Measurements from ENCODE around the gene EEFSEC. TPM values are rescaled to one million over a fixed set of nuclear protein-coding genes. Genes with fewer than 3 reads are reported as not detected.

Gene EEFSEC
- total RNA-seq, 1 experiment from 2014 or later, result 21.3 TPM

- Histone ChIP-seq H2AFZ (no peak overlapping the region), H3K79me2 (ENCODE audit: low read depth) (no peaks in the 10 kb centered on the region), H4K20me1 (ENCODE audit: insufficient read depth) (0 out of 2 replicates have a peak, but pooled peaks cover 3% of the 10 kb centered on the region), H3K4me3 (no peak overlapping the region), H3F3A (ENCODE audit: insufficient read depth, low read depth) (no peaks in the 10 kb centered on the region), H3K27ac (no peak overlapping the region), H3K4me1 (replicated peaks; ENCODE audit: insufficient read depth) (no peaks in the 10 kb centered on the region), H3K9me2 (ENCODE audit: insufficient read depth) (no peaks in the 10 kb centered on the region), H3K27me3 (ENCODE audit: insufficient read depth, low read depth) (no peaks in the 10 kb centered on the region), H3K36me3 (ENCODE audit: low read depth) (no peaks in the 10 kb centered on the region), H3K9me3 (ENCODE audit: insufficient read depth, low read depth) (no peaks in the 10 kb centered on the region), H3K4me2 (no peak overlapping the region)
- CTCF ChIA-PET, result no interaction called here
- intact Hi-C loops (cut with micrococcal nuclease; ENCODE audit: unreplicated experiment), result no loop called here
- BruUV-seq (replicated peaks), result no TSS peak
- DNase-seq, result no peak
- TF ChIP-seq CTCF (conservative IDR thresholded peaks at IDR 0.05) (no peak), EZH2 (IDR thresholded peaks at IDR 0.05; ENCODE audit: low read depth) (no peak)
- POLR2A ChIA-PET (ENCODE audit: unreplicated experiment), result no interaction called here
Observed at GRCh38 chr3:128395046-128395445, 241.8 kb downstream of the EEFSEC start.

GRCh38 chr3:128395500-128396162 is 242.3 kb downstream of the EEFSEC start:
- no peaks in the 10 kb centered on the region for H3K79me2 ChIP-seq (ENCODE audit: low read depth)
- H3K27me3 ChIP-seq (ENCODE audit: insufficient read depth, low read depth), result no peaks in the 10 kb centered on the region
- H3K4me1 ChIP-seq (replicated peaks; ENCODE audit: insufficient read depth), result no peaks in the 10 kb centered on the region
- no peak for TF ChIP-seq EZH2 (IDR thresholded peaks at IDR 0.05; ENCODE audit: low read depth)
- TF ChIP-seq CTCF (conservative IDR thresholded peaks at IDR 0.05), result no peak
- H3K4me2 ChIP-seq, result no peak overlapping the region
- H3K27ac ChIP-seq, result no peak overlapping the region
- BruUV-seq (replicated peaks), result no TSS peak
- CTCF ChIA-PET, result no interaction called here
- H3F3A ChIP-seq (ENCODE audit: insufficient read depth, low read depth), result no peaks in the 10 kb centered on the region
- 0 out of 2 replicates have a peak, but pooled peaks cover 3% of the 10 kb centered on the region for H4K20me1 ChIP-seq (ENCODE audit: insufficient read depth)
- no peaks in the 10 kb centered on the region for H3K9me2 ChIP-seq (ENCODE audit: insufficient read depth)
- no peak overlapping the region for H3K4me3 ChIP-seq
- POLR2A ChIA-PET (ENCODE audit: unreplicated experiment), result no interaction called here
- H3K36me3 ChIP-seq (ENCODE audit: low read depth), result no peaks in the 10 kb centered on the region
- H3K9me3 ChIP-seq (ENCODE audit: insufficient read depth, low read depth), result no peaks in the 10 kb centered on the region
- DNase-seq, result no peak
- H2AFZ ChIP-seq, result no peak overlapping the region
- intact Hi-C loops (cut with micrococcal nuclease; ENCODE audit: unreplicated experiment), result no loop called here

- H3K4me3 ChIP-seq, result no peak overlapping the region
- H3K27me3 ChIP-seq (ENCODE audit: insufficient read depth, low read depth), result no peaks in the 10 kb centered on the region
- H3K9me3 ChIP-seq (ENCODE audit: insufficient read depth, low read depth), result no peaks in the 10 kb centered on the region
- intact Hi-C loops (cut with micrococcal nuclease; ENCODE audit: unreplicated experiment), result no loop called here
- TF ChIP-seq EZH2 (IDR thresholded peaks at IDR 0.05; ENCODE audit: low read depth) (no peak), CTCF (conservative IDR thresholded peaks at IDR 0.05) (no peak)
- H3K27ac ChIP-seq, result no peak overlapping the region
- peaks cover 6% of the 10 kb centered on the region; the same call in 1 of the 2 replicates for H4K20me1 ChIP-seq (ENCODE audit: insufficient read depth)
- DNase-seq, result no peak
- no TSS peak for BruUV-seq (replicated peaks)
- H3K4me2 ChIP-seq, result no peak overlapping the region
- no peak overlapping the region for H2AFZ ChIP-seq
- ChIA-PET POLR2A (ENCODE audit: unreplicated experiment) (no interaction called here), CTCF (no interaction called here)
- no peaks in the 10 kb centered on the region for H3F3A ChIP-seq (ENCODE audit: insufficient read depth, low read depth)
- no peaks in the 10 kb centered on the region for H3K4me1 ChIP-seq (replicated peaks; ENCODE audit: insufficient read depth)
- H3K36me3 ChIP-seq (ENCODE audit: low read depth), result no peaks in the 10 kb centered on the region
- no peaks in the 10 kb centered on the region for H3K9me2 ChIP-seq (ENCODE audit: insufficient read depth)
- H3K79me2 ChIP-seq (ENCODE audit: low read depth), result no peaks in the 10 kb centered on the region
Observed at GRCh38 chr3:128397484-128397883, 244.2 kb downstream of the EEFSEC start.
